Mononuclear cell (primary cell): ENCODE measurements around the gene LIMCH1. TPM values are rescaled to one million over a fixed set of nuclear protein-coding genes. Genes with fewer than 3 reads are reported as not detected.
"Not testable (repeated sequence)": the region's sequence is repeated elsewhere in the genome, so short reads cannot be mapped to it uniquely, and the experiment has no call there.

Experiments used
- H3K27me3 ChIP-seq: 2 replicates; pipeline ENCODE4 v1.6.0; 2011; ENCODE audit warnings: low read length, control low read depth; ENCODE audit not compliant: insufficient read depth
- H3K4me1 ChIP-seq: 2 replicates; pipeline ENCODE4 v1.5.1; 2011; ENCODE audit warnings: mild to moderate bottlenecking, low read length, control low read depth; ENCODE audit not compliant: insufficient read depth
- H3K4me3 ChIP-seq: 2 replicates; pipeline ENCODE4 v1.5.1; 2011; ENCODE audit warnings: mild to moderate bottlenecking, low read length, moderate library complexity
- H3K9me3 ChIP-seq: 2 replicates; pipeline ENCODE4 v1.5.1; 2011; ENCODE audit warnings: low read depth, mild to moderate bottlenecking, control low read depth, low read length
- total RNA-seq: library from RNA; depleted of rRNA; stranded (reverse); fragments of >200 nt; gene quantifications from one replicate; pipeline ENCODE4 v1.2.3, GENCODE V29; 2012

Gene LIMCH1
- total RNA-seq, 1 donor: 0.10 TPM

GRCh38 chr4:41737491-41737890 lies 199.5 kb downstream of the LIMCH1 start:
- not testable (repeated sequence) for H3K9me3 ChIP-seq, H3K4me3 ChIP-seq, H3K4me1 ChIP-seq
- H3K27me3 ChIP-seq: peaks cover 16% of the 10 kb centered on the region

DNA sequence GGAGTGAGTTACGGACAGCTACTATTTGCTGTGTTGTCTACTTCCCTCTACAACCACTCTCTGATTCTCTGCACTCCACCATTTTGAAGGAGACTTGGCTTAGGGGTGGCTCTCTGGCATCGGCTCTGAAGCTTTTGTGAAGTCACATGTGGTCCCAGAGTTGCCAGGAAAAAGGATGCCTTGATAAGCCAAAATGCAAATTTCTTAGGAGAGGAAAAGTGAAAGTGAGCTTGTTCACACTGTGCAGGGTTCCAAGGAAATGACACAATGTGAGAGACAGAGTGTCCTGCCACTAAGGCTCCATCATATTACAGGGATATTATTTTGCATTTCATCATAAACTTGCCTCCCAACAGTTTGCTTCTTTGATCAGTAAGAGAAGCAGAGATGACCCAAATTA lies 203.4 kb downstream of the LIMCH1 start:
- Histone ChIP-seq H3K9me3 (no peaks in the 10 kb centered on the region), H3K4me3 (no peak overlapping the region), H3K27me3 (peaks cover 51% of the 10 kb centered on the region), H3K4me1 (no peaks in the 10 kb centered on the region)

GRCh38 chr4:41744572-41745291 lies 206.8 kb downstream of the LIMCH1 start:
- Histone ChIP-seq H3K4me3 (no peak overlapping the region), H3K9me3 (no peaks in the 10 kb centered on the region), H3K4me1 (no peaks in the 10 kb centered on the region), H3K27me3 (peaks cover 82% of the 10 kb centered on the region)

- Histone ChIP-seq H3K4me3 (no peak overlapping the region), H3K4me1 (no peaks in the 10 kb centered on the region), H3K9me3 (no peaks in the 10 kb centered on the region), H3K27me3 (peaks cover 83% of the 10 kb centered on the region)
Observed at GRCh38 chr4:41745292-41746024, 207.5 kb downstream of the LIMCH1 start.

GRCh38 chr4:41746025-41746439 lies 208.1 kb downstream of the LIMCH1 start:
- H3K4me3 ChIP-seq: no peak overlapping the region
- H3K27me3 ChIP-seq: peaks cover 87% of the 10 kb centered on the region
- no peaks in the 10 kb centered on the region for H3K4me1 ChIP-seq
- no peaks in the 10 kb centered on the region for H3K9me3 ChIP-seq

GRCh38 chr4:41746440-41747229 lies 208.7 kb downstream of the LIMCH1 start:
- H3K4me3 ChIP-seq: no peak overlapping the region
- H3K9me3 ChIP-seq: no peaks in the 10 kb centered on the region
- H3K27me3 ChIP-seq: peaks cover 89% of the 10 kb centered on the region
- no peaks in the 10 kb centered on the region for H3K4me1 ChIP-seq

GRCh38 chr4:41747230-41748055 lies 209.5 kb downstream of the LIMCH1 start:
- Histone ChIP-seq H3K4me3 (no peak overlapping the region), H3K9me3 (no peaks in the 10 kb centered on the region), H3K27me3 (peaks cover 96% of the 10 kb centered on the region), H3K4me1 (no peaks in the 10 kb centered on the region)

DNA sequence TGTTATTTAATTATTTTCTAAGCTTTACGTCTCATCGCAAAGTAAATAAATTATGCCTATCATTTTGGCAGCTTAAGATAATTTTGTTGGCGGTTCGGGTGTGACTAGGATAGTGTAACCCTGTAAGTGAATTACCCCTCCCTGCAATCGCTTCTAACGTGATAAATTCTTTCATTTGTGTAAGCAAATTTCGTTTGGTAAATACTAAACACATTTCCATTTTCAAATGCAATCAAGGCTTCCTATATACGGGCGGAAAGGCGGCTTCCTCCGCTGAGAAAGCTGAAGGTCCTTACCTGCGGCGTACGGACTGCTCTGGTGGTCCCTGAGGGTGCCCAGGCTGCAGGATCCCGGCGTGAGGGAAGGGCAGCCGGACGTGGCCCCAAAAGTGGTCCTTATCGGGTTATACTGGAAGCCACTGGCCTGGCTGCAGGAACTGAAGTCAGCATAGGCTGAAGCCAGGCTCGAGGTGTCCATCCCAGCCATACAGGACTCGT lies 210.2 kb downstream of the LIMCH1 start:
- no peaks in the 10 kb centered on the region for H3K9me3 ChIP-seq
- no peaks in the 10 kb centered on the region for H3K4me1 ChIP-seq
- no peak overlapping the region for H3K4me3 ChIP-seq
- peaks cover 96% of the 10 kb centered on the region for H3K27me3 ChIP-seq

GRCh38 chr4:41748571-41749475 lies 210.9 kb downstream of the LIMCH1 start, which contains the start of gene PHOX2B:
Gene PHOX2B, minus strand, starts transcription at chr4:41748725. Its CDS starts 115 bp downstream, at chr4:41748610.
- H3K27me3 ChIP-seq: peaks cover 96% of the 10 kb centered on the region
- H3K4me3 ChIP-seq: no peak within 1 kb of the TSS
- no peaks in the 10 kb centered on the region for H3K4me1 ChIP-seq
- no peaks in the 10 kb centered on the region for H3K9me3 ChIP-seq

GRCh38 chr4:41749631-41750039 lies 211.7 kb downstream of the LIMCH1 start:
- no peaks in the 10 kb centered on the region for H3K4me1 ChIP-seq
- no peak overlapping the region for H3K4me3 ChIP-seq
- H3K27me3 ChIP-seq: peaks cover 96% of the 10 kb centered on the region
- no peaks in the 10 kb centered on the region for H3K9me3 ChIP-seq

Other genes starting within 250 kb of the LIMCH1 start
- 0.10 TPM for gene PHOX2B, start 210.6 kb downstream of the LIMCH1 start, total RNA-seq